Renal cortex interstitium (tissue), 11 donors: ENCODE data around the gene MLN. TPM values are rescaled to one million over a fixed set of nuclear protein-coding genes. Genes with fewer than 3 reads are reported as not detected.

Experiments
- DNase-seq, 11 donors: peaks; one replicate each; pipeline ENCODE4 v3.0.0-alpha.2; 2013; ENCODE audit warnings: low read depth in 9 of 11, low spot score in 4 of 11; ENCODE audit errors: extremely low read depth in 1 of 11
- polyA plus RNA-seq, 3 donors: library from polyadenylated mRNA; unstranded; fragments of 120-200 nt; gene quantifications; one replicate each; pipeline ENCODE4 v1.2.1, GENCODE V29; 2013; ENCODE audit not compliant: insufficient read length in 3 of 3

MLN gene
- polyA plus RNA-seq, 3 donors: 1.5 to 2.2 (median 1.9) TPM

DNA sequence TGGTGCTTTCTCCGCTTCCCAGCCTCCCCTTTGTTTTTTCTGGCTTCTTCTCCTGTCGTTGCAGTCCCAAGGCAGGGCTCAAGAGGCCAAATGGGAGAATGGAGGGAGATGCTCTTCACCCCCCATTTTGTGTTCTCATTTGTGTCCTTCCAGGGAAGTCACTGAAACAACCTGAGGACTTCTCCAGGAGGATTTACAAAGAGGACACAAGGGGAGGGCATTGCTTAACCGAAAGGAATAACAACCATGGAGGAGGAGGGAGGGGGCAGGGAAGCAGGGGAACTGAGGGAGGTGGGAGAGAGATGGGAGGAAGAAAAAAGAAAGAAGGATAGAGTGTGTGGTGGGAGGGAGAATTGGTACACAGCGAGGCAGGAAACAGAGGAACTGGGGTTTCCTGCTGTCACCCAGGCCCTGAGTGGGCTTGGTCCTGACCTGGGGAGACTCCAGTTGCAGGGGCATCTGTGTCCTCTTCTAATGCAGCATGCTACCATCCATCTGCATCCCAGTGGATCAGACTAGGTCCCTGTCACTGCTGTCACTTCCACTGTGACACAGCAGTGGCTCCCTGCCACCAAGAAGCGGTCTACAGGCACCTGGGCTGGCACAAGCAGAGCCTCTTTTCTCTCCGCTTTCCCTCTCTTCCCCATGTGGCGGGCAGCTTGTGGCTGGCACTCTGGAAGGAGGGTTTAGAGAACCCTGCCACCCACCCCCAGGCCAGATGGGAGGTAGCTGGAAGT lies 17.1 kb upstream of the MLN start:
- no peak for DNase-seq

DNA sequence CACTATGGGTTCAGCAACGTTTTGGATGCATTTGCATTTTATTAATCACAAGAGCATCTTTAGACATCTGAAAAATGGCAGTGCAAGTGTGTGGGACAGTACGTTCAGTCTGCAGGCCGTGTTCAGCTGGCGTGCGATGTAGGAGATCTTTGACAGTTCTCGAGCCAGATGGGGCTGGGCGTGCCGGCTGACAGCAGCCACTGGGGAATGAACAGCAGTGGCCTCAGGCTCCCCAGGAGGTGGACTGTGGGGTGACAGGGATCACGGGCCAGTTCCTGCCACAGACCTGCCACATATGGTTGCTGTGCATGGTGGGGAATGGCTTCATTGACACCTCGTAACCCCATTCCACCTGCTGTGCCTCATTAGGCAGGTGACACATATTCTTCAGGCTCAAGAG lies 16.4 kb upstream of the MLN start:
- DNase-seq: no peak

DNA sequence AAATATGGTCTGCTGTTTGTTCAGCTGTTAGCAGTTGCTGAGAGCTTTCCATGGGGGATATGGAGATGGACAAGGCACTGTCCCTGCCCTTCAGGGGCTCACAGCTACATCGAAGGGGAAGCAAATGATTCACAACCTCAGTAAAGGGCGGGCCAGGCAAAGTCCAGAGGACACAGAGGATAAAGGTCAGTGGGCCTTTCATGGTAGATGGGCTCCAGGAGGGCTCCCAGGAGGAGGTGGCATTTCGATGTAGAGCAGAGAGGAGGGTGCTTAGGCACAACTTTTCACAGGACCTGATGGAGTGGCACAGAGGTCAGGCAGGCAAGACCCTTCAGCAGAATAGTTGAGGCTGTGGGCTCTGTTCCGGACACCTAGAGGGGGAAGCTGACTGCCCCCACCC lies 15.2 kb upstream of the MLN start:
- DNase-seq: no peak

DNA sequence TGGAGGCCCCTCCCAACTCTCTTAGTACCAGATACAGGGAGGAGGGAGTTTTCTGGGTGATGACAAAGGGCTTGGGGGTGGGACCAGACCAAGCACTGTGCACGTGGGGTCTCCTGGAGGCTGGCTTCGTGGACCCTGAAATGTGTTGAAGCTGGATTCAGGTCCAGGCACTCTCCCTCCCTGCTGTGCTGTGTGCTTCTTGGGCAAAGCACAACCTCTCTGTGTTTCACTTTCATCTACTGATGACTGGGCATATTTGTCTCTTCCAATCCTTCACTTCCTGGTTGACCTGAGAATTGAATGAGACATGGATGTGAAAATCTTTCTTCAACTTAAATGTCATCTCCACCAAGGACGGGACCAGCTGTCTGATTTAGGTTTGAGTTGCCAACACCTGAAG lies 14.5 kb upstream of the MLN start:
- no peak for DNase-seq

DNA sequence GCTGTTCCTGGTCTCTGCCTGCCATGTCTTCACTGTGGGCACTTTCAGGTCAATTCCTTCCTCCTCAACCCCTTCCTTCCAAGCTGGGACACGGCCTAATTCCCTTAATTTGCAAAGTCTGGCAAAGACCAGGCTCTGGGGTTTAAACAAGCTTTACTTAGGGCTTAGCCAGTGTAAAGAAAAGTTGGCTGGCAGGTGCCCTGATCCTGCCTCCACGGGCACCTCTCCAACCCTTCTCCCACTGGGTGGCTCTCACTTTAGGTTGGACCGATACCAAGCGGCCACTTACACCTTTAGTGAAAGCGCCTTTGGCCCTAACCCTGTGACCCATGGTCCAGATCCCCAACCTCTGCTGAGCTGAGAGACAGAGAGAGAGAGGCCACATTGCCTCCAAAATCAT lies 13.7 kb upstream of the MLN start:
- DNase-seq: no peak

DNA sequence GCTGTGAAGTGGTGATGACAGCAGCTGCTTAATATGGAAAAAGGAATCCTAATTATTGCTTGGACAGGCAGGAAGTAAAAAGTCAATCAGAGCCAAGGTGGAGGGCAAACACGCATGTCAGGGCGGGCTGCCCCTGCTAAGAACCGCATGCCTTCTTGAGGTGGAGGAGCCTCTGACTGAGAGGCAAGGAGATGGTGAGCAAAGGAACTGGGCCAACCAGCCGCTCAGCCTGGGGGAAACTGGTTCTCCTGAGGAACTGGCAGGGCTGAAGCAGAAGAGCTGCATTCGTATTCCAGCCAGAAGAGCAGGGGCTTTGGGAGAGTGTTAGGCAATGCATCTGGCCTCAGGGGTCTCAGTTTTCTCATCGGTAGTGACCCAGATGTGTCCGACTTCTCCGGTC lies 13.1 kb upstream of the MLN start:
- DNase-seq: no peak

DNA sequence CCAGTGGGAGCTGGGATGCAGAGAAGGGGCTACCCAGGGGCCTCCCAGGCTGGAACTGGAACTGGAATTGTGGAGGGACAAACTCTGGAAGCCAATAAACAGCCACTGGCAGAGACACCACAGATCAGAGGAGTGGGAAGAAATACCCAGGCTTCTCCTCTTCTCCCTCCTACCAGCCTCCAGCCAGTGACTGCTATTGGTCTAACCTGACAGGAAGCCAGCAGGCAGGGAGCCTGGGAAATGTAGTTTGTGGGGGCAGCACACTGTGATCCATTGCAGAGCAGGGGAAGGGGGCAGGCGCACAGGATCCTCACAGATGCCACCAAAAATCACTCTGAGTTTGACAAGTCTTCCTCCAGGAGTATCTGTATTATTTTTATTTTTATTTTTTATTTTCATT lies 12.1 kb upstream of the MLN start:
- no peak for DNase-seq

DNA sequence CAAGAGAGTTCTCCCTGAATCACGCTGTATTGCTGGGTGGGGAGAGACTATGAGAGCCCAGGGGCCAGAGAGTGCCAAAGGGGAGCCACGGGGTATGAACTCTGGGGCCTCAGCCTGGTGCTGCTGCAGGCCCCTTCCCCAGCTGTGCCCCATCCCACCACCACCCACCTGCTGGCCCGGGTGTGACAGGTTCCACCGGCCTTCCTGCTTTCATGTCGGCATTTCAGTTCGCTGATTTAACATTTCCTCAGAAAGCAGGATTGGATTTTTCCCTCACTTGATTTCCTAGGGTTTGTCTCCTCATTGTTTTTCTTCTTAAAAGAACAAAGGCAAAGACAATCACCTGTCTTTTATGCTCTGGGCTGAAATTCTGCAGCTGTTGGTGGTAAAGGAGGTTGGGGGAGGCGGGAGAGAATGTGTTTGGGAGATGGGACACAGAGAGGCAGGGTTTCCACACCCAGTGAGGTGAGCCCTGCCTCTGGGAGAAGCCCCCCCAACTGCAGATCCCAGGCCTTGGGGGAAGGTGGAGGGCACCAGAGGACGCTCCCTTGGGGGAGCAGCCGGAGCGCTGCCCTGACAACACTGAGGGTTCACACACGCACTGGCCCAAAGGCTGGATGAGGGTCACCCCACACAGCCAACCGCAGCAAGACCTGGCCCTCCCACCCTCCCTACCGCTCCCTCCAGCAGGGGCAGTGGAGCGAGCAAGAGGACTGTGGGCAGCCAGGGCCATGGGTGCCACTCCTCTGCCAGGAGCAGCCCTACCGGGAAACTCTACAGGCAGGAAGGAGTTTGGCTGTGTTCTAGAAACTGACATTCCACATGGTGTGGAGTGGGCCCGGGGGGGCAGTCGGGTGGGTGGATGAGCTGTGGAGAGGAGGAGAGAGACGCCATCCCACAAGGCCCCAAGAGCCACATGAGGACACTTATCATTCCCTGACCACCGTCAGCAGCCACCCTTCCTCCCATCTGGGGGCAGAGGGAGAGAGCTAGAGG lies 10.5 kb upstream of the MLN start:
- no peak for DNase-seq

DNA sequence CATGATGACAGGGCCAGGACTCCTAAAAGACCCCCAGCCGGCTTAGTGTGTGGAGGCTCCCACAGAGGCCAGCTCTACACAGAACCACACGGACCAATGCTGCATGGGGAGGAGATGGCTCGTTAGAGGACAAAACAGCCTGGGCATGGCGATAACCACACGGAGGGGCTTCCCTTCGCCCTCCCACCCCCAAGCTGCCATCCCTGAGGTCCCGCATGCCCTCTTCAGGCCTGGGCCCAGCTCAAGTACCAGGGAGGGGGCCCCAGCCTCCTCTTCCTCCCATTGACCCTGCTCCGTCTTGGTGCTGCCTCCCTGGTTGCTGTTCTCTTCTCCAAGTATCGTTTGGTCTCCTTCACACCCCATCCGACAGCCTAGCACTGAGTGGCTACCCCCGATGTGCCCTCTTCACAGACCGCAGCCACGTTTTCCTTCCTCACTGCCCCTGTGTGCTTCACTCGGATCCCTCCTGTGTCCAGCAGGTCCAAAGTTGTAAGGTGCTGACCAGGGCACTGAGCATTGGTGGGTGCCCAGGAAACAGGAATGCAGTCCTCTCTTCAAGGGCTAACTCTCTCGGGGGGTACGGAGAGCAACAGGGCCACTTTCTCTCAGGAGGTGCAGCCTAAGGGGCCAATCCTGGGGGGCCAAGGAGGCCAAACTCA lies 9.6 kb upstream of the MLN start:
- no peak for DNase-seq

DNA sequence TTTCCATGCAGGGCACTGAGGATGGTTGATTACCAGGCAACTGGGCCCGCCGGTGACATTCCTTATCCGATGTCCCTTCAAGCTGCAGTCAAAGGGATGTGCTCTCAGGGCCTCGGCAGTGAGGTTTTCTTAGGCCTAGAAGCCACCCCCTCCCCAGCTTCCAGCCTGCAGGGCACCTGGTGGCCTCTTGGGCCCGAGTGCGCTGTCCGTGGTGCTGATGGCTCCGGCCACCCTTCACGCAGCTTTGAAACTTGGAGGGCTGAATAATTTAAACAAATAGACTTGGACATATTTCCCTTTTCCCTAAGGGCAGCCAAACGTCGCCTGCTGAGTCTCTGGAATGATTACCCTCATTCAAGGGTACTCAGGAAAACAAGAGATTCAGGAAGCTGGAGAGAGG lies 8.9 kb upstream of the MLN start:
- peak in 10 of 11 donors; percentile 50 to 84 (median 77) for DNase-seq

DNA sequence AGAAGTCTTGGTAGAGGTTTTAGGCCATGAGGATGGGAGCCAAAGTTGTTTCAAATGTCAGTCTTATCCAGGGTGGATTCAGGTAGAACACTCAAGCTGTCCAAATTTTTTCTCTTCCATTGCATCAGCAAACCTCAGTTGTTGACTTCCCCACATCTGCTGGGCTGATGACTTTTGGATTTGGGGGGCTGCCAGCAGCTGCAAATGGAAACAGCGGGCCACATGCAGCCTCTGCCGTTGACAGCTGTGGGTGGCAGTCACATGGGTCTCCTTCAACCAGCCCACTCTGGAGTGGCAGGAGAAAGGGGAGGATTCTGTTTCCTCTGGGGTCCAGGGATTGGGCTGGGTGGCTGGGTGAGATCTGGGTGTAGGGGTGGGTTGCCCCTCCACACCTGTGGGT lies 5.8 kb upstream of the MLN start:
- no peak for DNase-seq

DNA sequence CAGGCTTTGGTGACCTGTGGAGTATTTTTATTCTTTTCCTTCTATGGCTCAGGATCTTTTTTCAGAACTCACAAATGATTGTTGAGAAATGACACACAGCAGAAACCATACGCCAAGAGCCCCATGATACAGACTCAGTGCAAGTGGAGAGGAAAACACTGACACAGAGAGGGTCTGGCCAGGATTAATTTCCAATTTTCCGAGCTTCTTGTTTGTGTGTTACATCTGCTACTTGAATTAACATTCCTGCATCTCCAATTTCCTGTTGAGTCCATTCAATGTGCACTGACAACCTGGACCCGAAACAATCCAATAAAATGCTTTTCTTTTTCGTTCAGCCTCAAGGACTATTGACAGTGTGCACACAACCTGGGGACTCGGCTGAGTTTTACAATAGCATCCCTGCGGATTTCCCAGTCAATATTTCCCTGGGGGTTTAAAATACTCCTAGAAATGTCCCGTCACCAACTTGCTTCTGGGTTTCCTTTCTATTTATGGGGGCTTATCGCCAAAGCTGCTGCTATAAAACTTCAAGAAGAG lies 4.9 kb upstream of the MLN start:
- no peak for DNase-seq

DNA sequence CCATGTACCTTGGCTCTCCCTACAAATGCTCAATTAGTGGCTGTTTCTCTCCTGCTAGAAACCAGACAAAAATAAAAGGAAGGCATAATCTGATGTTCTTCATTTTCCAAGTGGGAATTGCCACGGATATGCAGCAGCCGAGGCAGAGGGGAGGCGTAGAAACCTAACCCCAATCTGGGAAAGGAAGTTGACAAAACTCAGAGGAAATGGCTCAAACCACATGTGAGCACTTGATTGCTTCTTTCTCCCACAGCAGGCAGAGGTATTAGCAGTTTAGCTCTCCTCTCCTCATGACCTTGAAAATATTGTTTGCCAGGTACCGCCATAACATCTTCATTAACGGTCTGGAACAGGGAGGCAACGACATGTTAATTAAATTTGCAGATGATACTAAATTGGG lies 3.8 kb upstream of the MLN start:
- DNase-seq: no peak

DNA sequence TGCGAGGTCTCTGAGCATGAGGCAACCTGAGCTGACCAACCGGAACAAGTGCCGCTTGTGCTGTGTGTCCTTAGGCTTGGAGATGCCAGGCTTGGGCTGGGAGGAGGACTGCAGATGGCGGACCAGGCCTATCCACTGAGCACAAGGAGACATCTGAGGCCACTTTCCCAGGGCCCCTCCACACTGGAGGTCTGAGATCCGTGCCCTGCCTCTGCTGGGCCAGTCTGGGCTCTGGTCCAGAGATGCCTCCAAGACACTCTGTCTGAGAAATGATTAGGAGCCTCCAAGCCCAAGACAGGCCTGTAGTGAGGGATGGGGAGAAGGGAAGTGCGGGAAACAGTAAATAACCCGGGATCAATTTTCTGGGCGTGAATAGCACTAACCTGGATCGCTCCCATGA lies 3.0 kb upstream of the MLN start:
- no peak for DNase-seq

DNA sequence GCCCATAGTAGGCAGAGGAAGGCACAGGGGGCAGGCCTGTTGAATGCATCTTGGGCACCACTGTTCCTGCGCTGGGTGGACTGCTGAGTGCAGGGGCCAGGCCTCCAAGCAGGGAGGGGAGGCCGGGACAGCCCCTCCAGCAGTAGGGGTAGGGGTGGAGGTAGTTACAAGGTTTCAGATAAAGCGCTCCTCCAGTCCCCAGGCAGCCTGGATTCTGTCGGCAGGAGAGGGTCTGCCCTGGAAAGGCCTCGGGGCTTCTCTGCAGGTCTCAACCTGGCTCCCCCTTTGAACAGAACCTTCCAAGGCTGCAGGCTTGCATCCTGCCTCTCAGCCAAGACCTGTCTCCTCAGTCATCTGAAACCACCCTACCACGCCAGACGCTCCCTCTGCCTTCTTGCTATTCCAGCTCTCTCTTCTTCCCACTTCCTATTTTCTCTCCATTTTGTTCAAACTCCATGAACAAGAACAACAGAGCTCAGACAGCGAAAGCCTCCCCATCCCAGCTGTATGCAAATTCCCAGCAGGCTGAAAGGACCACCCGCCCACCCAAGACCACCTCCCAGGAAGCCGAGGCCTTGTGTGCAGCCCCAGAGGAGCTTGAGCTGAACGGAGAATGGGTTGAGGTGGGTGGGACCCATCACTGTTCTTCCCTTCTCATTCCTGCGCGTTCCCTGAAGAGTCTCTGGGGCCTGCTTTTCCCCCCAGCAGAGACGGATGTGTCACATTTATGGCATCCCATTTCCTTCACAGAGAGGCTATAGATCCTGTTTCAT lies 1.4 kb downstream of the MLN start:
- DNase-seq: no peak

DNA sequence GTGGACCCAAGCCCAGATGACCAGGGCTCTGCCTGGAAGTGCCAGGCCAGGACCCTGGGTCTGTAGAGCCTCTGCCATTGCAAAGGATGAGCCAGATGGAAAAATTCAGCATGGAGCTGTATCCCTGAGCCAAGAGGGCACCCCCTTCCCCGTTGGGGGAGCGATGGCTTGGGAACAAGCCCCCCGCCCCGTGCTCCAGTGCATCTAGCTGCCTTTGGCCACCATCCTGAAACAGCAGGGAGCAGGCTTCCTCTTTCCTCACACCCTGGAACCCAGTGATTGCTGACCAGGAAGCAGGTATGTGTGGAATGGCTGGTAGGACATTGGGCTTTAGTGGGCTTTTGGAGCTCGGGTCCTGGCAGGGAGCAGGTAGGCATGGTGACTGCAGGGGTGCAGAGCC lies 2.2 kb downstream of the MLN start:
- no peak for DNase-seq

DNA sequence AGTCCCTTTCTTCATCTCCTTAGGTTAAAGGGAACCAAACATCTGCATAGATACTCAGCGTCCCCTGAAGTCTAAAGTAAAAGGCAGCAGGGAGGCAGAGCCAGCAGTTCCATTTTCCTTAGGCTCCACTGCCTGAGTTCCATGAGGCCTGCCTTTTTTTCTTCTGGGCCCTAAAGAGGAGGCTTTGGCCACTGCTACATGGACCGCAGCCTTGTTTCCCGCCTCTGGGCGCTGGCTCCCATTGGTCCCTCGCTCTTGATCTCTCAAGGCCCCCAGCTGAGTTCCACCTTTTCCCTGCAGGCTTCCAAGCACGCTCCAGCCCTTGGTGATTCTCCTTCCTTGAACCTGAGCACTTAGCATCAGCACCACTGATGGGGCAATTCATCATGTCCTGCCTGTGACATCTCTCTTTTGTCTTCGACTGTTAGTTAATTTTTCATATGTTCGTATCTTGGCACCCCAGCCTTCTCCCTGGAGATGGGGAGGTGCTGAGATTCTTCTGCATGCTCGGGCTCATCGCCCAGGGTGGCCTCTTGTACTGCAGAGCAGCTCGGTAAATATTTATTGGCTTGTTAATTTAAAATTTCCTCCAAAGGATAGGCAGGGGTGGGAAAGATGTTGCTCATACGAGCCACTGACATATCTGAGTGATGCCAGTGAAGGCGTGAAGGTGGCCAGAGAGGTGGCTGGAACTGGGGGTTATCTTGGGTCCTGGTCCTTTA lies 3.4 kb downstream of the MLN start:
- no peak for DNase-seq

DNA sequence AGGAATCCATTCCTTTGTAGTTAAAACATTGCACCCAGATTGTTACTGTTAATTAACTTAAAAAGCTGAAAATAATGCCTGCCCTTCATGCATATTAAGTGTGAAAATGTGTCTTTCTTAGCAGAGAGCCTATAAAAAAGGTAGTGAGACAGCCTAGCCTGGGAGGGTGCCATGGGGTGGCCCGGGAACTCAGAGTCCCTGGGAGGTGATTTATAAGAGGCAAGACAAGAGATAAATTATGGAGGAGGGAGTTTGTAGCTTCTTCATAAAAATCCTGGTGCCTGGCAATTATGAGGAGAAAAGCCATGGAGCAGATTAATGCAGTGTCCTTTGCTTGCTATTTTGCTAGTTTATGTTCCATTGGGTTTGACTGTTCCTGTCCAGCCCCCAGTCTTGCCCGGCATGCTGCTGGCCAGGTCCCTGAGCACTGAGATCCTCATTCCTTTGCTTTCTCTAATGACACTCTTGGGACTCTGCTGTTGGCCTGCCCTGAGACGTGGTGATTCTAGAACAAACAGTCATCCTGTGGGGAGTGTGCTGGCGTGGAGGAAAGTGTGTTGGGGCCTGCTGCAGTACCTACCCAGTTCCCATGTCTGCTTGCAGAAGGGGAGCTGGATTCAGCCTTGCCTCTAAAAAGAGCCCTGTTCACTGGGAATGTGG lies 4.2 kb downstream of the MLN start:
- DNase-seq: no peak
